Stimulated activated CD4-positive, alpha-beta T cell treated with anti-CD3 and anti-CD28 coated beads, TNF-alpha, amount 100 ng/mL, for 4 hours (primary cell): ENCODE data around the gene CEACAM18.
"Not testable (repeated sequence)": the region's sequence is repeated elsewhere in the genome, so short reads cannot be mapped to it uniquely, and the experiment has no call there.

Experiments
- DNase-seq, 3 experiments: peaks; one replicate each; pipeline ENCODE4 v3.0.0-alpha.2; 2020; ENCODE audit warnings: low read depth in 3 of 3

CEACAM18 gene

DNA sequence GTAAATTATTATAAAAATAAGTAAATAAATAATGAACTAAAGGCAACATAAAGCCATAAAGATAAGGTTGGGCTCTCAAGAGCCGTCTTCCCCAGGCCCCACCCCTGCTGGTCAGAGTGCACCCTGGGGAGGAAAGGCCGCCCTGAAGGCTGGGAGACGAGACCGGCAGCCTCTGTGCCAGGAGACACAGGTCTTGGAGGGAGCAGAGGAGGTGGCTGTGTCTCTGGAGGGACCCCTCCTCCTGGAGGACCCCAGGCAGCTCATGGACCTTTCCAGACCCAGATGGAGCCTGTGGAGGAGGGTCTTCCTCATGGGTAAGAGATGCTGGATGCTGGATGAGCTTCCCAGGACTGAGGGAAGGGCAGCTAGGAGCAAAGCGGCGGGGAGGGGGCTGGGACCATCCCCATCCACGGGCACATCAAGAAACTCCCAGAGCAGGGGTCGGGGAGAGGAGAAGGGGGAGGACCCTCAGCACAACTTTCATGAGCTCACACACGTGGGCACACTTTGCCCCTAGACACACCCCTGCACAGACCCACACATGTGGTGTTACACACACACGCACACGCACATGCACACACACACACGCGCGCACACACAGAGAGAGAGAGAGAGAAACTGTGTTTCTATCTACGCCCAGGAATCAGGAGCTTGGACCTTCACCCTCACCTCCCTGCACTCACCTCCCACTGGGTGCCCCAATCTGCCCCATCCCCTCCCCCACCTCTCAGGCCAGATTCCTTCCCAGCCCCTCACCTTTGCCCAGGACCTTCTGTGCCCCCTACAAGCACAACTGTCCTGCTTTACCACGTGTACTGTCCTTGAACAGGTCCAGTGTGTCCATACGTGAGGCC lies at the start of gene CEACAM18:
TSS of gene CEACAM18 (plus strand) at position 159 of the 854 bp plus-strand sequence.
- DNase-seq, result no peak

DNA sequence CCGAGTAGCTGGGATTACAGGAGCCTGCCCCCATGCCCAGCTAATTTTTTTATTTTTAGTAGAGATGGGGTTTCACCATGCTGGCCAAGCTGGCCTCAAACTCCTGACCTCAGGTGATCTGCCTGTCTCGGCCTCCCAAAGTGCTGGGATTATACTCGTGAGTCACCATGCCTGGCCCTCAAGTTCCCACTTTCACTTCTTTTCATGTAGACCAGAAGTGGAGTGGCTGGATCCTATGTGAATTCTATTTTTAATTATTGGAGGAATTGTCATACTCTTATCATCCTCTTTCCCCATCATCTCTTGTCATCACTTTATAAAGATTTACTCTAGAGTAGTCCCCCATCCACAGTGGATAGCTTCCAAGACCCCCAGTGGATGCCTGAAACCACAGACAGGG lies 48.1 kb upstream of the CEACAM18 start:
- no peak for DNase-seq

DNA sequence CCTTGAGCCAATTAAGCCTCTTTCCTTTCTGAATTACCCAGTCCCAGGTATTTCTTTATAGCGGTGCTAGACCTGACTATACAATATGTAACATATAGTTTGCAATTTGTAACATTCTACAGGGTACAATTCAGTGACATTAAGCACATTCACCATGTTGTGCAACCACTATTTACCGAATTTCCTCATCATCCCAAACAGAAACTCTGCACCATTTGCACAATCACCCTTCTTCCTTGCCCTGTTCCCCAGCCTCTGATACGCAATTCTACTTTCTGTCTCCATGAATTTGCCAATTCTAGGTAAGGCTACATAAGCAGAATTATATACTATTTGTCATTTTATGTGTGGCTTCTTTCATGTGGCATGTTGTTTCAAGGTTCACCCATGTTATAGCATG lies 47.2 kb upstream of the CEACAM18 start:
- DNase-seq, result no peak

DNA sequence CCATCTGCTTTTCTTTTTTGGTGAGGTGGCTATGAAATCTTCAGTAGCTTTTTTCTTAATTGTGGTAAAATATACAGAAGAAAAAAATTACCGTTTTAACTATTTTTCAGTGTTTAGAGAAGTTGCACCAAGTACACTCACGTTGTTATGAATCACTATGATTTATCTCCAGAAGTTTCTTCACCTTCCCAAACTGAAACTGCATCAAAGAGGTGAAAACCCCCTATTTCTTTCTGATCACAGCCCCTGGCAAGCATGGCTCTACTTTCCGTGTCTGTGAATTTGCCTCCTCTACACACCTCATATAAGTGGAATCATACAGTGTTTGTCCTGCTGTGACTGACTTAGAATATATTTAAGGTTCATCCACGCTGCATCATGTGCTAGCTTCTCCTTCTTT lies 45.3 kb upstream of the CEACAM18 start:
- DNase-seq, result no peak

DNA sequence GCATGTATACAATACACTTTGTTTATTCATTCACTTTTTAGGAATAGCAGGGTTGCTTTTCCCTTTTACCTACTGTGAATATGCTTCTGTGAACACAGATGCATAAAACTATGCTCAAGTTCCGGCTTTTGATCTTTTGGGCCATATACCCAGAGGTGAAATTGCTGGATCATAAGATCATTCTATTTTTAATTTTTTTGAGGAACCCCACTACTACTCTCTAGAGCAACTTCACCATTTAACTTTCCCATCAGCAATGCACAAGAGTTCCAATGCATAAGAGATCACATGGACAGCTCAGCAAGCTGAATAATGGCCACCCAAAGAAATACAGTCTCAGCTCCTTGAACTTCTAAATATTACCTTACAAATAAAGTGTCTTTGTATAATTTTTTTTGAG lies 43.9 kb upstream of the CEACAM18 start:
- no peak for DNase-seq

DNA sequence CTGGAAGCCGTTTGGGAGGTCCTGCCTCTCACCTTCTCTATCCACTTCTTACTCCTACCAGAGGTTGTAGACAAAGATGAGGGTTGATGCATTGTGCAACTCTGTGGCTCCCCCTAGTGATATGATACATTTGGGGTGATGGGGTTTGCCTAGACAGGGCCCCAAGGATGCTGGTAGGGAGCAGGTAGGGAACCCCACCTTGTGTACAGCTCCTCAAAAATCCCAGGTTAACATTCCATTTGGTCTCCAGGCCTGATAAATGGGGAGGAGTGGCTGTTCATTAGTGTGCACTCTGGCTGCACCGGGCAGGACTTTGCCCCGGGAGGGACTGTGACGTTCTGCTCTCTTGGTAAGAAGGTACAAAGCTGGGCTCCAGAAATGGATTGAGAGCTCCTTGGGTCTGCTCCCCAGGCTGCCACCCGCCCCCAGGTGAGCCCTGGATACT lies 39.3 kb upstream of the CEACAM18 start:
- no peak for DNase-seq

DNA sequence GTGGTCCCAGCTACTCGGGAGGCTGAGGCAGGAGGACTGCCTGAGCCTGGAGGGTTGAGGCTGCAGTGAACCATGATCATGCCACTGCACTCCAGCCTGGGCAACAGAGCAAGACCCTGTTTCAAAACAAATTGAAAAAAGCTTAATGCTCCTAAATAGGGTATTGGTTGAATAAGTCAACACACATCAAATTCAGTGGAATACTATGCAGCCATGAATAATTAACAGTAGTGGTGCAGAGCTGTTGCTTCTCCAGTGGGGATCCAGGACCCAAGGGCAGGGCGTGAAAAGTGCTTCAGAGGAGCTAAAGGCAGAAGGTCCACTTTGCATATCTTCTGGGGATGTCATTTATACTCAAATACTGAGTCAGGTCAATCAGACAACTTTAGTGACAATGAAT lies 38.3 kb upstream of the CEACAM18 start:
- no peak for DNase-seq

DNA sequence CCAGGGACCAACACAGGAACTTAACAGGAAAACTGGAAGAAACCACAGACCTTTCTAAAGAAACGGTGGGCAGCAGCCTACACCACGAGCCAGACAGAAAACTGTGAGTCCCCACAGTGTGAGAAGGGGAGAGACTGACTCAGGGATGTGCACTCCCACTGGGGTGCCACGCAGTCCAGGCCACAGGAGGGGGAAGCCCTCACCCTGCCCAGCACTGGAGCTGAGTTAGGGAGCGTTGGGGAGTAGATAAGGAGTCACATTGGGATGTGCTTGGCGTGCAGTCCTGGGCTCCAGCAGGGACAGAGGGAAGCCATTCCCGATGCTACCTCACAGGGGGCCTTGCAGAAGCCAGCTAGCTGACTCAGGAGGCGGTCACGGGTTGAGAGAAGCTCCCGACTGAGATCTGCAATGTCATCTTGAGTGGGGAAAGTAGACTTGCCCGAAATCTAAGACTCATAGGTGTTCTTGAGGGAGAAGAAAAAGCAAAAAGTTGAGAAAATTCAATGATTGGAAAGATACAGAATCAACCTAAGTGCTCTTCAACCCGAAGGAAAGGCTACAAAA lies 37.4 kb upstream of the CEACAM18 start:
- peak; percentile 51 to 61 (median 52) for DNase-seq

DNA sequence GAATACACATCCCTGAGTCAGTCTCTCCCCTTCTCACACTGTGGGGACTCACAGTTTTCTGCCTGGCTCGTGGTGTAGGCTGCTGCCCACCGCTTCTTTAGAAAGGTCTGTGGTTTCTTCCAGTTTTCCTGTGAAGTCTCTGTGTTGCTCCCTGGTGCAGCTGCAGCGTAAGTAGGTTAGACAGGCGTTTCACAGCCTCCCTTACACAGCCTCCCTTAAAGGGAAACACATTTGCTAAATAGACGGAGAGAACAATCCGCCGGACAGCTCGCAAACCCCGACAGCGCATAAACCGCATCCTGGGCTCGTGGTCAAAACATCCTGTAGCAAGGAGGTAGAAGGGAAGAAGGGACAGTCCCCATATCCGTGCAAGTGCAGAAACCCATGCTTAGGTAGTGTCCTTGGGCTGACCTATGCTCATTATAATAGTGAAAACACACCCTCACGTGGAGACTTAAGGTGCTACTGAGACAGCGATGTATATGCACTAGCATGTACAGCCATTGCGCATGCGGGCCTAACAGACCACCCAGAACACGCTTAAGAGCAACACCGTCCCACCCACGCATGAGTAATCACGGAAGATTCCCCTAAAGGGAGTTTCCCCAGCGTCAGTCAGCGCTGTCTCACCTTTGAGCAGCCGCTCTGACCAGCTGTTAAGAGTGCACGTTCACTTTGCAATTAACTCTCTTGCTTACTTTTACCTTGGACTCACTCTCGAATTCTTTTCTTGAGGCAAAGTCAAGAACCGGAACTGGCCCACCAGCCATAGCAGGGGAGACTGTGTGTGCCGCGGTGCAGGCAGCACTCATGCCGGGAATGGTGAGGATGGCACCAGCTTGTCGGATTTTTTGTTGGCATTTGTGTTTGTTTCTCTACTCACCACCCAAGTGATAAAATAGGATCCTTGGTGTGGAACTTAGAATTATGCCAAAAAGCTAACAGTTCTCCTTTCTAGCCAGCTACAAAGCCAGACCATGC lies 36.6 kb upstream of the CEACAM18 start:
- peak; percentile 55 to 85 (median 77) for DNase-seq

DNA sequence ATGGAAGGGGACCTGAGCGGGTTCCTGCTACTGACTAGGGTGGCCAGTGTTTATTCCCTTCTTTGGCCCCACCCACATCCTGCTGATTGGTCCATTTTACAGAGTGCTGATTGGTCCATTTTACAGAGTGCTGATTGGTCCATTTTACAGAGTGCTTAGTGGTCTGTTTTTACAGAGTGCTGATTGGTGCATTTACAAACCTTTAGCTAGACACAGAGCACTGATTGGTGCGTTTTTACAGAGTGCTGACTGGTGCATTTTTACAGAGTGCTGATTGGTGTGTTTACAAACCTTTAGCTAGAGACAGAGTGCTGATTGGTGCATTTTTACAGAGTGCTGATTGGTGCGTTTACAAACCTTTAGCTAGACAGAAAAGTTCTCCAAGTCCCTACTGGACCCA lies 30.8 kb upstream of the CEACAM18 start:
- DNase-seq, result not testable (repeated sequence)

DNA sequence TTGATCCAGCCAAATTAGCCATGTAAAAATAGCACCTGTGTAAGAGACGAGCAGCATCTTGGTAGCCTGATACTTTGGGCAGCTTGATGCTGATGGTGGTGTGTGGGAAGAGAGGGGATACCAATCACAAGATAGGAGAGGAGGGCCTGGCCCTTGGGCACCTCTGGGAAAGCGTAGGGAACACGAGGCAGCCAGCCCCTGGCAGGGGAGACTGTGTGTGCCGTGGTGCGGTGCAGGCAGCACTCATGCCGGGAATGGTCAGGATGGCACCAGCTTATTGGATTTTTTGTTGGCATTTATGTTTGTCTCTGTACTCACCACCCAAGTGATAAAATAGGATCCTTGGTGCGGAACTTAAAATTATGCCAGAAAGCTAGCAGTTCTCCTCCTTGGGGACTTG lies 30.3 kb upstream of the CEACAM18 start:
- DNase-seq, result no peak

DNA sequence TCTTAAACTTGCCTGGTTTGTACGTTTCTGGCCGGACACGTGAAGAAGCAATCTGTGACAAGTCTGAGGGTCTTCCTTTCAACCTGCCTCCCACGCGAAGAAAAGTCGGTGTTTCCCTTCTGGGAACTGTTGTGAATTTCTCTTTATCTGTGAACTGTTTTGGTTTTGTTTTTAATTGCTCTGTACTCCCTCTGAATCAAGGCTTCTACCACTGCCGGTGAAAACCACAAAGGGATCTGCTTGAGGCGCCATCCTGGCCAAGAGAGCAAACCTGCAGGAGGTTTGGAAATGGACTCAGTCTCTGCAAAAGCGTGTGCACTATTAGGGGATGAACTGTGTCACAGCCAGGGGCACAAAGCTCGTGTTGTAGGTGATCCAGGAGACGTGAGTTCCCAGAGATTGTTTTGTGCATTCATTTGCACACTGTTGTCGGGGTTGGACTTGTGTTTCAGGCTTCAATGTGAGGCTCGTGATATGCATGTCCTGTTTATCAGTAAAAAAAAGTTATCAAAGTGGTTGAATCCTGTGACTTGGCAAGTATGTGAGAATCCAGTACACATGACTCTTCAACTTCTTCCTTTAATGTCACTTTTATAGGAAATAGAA lies 29.8 kb upstream of the CEACAM18 start:
- peak in 1 of 3 experiments; percentile 39 for DNase-seq

DNA sequence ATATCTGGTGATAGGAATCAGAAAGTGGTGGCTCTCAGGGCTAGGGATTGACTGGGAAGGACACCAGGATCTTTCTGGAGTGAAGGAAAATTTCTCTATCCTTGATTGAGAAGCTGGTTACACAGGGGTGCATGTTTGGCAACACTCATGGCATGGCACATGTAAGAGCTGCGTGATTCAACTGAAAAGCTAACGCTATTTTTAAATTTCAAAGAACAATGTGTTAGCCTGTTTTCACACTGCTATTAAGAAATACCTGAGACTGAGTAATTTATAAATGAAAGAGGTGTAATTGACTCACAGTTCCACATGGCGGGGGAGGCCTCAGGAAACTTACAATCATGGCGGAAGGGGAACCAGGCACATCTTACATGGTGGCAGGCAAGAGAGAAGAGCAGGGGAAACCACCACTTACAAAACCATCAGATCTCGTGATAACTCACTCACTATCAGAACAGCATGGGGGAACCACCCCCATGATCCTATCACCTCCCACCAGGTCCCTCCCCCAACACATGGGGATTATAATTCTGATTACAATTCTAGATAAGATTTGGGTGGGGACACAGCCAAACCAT lies 27.5 kb upstream of the CEACAM18 start:
- DNase-seq, result peak in 2 of 3 experiments; percentile 36 to 41

DNA sequence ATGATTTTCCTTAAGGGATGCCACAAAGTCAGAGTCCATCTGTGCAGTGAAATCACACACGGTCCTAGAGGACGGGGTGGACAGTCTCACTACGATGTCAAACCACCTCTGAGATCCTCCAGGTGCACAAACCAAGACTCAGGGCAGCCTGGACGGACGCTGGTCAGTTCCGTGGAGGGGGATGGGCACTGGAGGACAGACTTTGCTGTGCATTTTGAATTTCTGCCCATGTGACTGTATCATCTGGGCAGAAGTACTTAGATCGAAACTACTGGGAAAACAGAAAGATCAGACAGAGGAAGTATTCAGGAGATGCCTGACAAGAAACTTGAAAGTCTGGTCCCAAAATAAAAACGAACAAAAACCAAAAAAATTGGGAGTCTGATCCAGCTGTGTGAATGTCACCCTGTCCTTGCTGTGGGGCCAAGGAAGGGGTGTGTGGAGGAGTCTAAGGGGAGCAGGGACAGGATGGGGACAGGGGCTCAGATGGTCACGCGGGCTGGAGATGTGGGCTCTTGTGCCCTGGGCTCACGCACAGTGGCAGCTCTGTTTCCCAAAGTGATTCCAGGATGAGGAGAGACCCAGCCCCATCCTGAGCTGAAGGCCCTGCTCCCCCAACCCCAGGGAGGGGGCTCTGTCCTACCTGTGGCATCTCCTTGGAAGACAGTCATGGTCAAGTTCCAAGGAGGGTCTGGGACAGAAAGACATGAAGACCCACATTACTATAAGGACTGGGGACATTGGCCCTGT lies 21.6 kb upstream of the CEACAM18 start:
- no peak for DNase-seq

DNA sequence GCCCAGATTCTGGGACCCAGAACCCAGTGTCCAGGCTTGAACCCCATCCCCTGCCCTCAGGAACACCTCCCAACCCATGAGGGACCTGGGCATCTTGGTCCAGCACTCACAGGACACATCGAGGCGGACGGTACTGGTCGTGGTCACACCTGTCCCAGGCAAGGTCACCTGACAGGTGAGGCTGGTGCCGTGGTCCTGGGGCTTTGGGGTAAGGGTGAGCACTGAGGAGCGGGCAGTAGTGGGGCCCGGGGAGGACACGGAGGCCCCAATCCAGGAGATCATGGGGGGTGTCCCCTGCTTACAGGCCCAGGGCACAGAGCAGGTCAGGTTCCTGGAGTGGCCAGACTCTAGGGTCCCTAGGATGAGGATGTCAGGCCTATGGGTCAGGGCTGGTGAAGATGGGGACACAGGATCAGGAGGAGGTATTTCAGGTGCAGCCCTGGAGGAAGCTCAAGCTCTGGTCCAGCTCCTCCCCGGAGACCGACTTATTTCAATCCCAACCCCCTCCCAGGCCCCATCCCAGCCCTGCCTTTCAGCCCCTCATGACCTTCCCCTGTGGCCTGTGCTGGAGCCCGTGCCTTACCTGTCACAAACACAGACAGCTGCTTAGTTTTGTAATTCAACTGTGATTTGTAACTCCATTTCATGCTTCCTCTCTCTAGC lies 20.9 kb upstream of the CEACAM18 start:
- DNase-seq, result no peak

DNA sequence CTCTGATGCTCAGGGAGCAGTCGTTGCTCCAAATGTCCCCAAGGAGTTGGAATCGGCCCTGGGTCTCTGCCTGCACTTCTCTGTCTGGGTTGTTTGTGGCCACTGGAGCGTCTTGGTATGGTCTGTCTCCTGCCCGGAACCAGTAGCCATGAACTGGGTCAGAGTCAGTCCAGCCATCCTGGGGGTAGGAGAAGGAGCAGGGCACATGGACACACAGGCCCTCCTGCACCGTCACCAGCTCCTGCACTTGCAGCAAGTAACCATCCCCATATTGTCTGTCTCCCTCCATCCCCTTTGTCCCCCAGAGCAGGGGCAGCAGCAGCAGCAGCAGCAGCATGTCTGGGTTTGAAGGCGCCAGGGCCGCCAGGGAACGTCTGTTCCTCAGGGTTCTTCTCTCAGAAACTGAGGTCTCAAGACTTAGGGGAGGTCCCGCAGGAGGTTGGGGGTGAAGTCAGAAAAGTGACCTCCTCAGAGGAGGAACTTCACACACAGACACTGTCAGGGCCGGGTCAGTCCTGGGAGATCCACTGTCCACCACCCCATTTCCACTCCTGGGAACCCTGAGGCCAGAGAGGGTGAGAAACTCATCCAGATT lies 20.2 kb upstream of the CEACAM18 start, which contains the start of gene SIGLEC8:
TSS of gene SIGLEC8 (minus strand) at position 404 of the 595 bp plus-strand sequence. CDS start at position 337, 67 bp downstream.
- no peak for DNase-seq

DNA sequence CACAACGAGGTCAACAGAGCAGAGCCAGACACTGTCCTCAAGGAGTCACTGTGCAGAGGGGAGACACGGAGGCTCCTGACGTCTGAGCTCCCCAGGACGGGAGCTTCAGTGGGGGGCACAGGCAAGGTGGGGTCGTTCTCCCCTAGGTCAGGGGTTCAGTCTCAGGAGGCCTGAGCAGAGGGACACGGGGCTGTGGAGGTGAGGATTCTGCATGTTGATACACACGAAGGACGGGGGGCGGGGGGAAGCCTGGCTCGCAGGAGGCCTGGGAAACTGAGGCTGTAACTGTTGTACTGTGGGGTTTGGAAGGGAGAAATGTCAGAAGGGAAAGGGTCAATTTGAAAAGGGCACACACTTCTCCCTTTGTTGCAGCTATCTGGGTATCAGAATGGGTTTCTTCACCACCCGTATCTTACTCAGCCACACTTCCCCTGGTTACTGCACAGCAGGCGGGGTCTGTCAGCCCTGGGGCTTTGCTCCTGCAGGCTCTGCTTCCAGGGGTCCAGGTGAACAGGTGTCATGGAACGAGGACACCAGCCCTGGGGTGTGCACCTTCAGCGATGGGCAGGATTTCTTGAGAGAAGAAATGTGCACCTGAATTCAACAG lies 19.3 kb upstream of the CEACAM18 start:
- DNase-seq, result no peak

DNA sequence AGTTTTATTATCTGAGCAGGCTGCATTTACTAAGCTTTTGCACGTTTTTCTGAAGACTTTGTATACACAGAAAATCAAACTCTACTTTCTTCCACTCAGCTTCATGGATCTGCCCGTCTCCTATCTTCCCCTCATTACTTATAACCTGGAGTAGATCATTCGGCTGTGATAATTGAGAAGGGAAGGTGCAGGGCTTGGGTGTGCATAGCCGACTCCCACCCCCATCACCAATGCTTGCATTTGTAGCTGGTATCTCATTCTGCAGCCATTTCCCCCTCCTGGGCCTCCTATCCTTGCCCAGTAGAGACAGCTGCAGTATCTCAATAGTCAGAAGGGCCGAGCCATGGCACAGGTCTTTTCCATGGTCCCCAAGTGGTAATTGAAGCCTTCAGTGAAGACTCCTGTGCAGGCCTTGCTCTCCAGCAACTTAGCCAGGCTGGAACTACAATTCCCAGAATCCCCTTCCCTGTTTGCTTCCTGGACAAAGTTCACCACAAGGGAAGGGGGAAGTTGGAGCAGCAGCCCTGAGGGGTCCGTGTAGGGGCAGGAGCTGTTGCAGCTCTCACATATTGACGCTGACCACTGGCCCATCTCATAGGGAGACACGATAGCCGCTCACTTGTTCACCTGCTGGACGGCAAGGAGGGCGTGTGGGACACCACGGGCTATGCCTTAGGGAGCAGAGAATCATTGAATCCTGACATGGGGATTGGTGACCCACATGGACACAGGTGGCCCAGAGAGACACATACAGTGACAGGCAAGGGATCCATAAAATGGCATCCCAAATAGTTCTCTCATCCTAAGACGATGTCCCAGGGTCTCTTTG lies 18.0 kb upstream of the CEACAM18 start:
- DNase-seq, result no peak
